HepG2 (cell line): Measurements from ENCODE around the gene PLD3. TPM values are rescaled to one million over a fixed set of nuclear protein-coding genes. Genes with fewer than 3 reads are reported as not detected.

Experiments used
- ATF7 ChIP-seq, 2 experiments: fragments of 450-650 bp in 1 of 2; sonication (generic) in 1 of 2; formaldehyde crosslinking in 1 of 2; IDR thresholded peaks; 2 replicates each; pipeline versions ENCODE4 v1.4.0 to v1.6.1; 2016 to 2020; ENCODE audit warnings: antibody characterized with exemption in 1 of 2, mild to moderate bottlenecking in 1 of 2, missing genetic modification reagents in 1 of 2
- CEBPG ChIP-seq: IDR thresholded peaks from 2 replicates; pipeline ENCODE4 v1.6.1; 2016
- DMAP1 ChIP-seq: IDR thresholded peaks from 2 replicates; pipeline ENCODE4 v1.6.1; 2016
- ESRRA ChIP-seq: sonication (generic); formaldehyde crosslinking; IDR thresholded peaks from 2 replicates; pipeline ENCODE4 v1.5.1; 2020; ENCODE audit warnings: mild to moderate bottlenecking, low read depth, missing genetic modification reagents
- GABPA ChIP-seq, 2 experiments: IDR thresholded peaks; 2 replicates each; pipeline ENCODE4 v1.6.1; 2011 to 2016; ENCODE audit warnings: low read depth in 2 of 2, low read length in 1 of 2, missing biosample characterization in 1 of 2, missing genetic modification characterization in 1 of 2
- GTF2F1 ChIP-seq: fragments of 150-350 bp; IDR thresholded peaks from 2 replicates; pipeline ENCODE4 v1.6.1; 2014; ENCODE audit warnings: low read length
- HNRNPLL ChIP-seq: fragments of 200-400 bp; formaldehyde crosslinking; IDR thresholded peaks from 2 replicates; pipeline ENCODE4 v1.6.1; 2017; ENCODE audit warnings: mild to moderate bottlenecking, low read depth, low read length; ENCODE audit not compliant: poor library complexity, severe bottlenecking
- JARID2 ChIP-seq: sonication (generic); formaldehyde crosslinking; IDR thresholded peaks from 2 replicates; pipeline ENCODE4 v1.8.1; 2023; ENCODE audit warnings: missing genetic modification reagents, inconsistent platforms; ENCODE audit not compliant: insufficient replicate concordance
- JDP2 ChIP-seq: sonication (generic); formaldehyde crosslinking; IDR thresholded peaks from 2 replicates; pipeline ENCODE4 v1.8.1; 2022; ENCODE audit warnings: missing genetic modification reagents, borderline replicate concordance
- NFKBIZ ChIP-seq: IDR thresholded peaks from 2 replicates; pipeline ENCODE4 v1.6.1; 2018; ENCODE audit warnings: missing genetic modification reagents, missing compliant biosample characterization
- SRF ChIP-seq: IDR thresholded peaks from 2 replicates; pipeline ENCODE4 v1.6.1; 2011; ENCODE audit warnings: mild to moderate bottlenecking, low read depth, low read length, moderate library complexity
- TAF15 ChIP-seq: fragments of 200-400 bp; formaldehyde crosslinking; IDR thresholded peaks from one replicate; pipeline ENCODE4 v1.6.1; 2018; ENCODE audit warnings: mild to moderate bottlenecking, low read depth, low read length; ENCODE audit not compliant: poor library complexity, severe bottlenecking
- ZBTB1 ChIP-seq: sonication (generic); formaldehyde crosslinking; IDR thresholded peaks from 2 replicates; pipeline ENCODE4 v1.4.0; 2020; ENCODE audit warnings: missing genetic modification reagents, borderline replicate concordance
- ZBTB7A ChIP-seq: sonication (generic); formaldehyde crosslinking; IDR thresholded peaks from 2 replicates; pipeline ENCODE4 v1.8.0; 2022; ENCODE audit warnings: mild to moderate bottlenecking, missing genetic modification reagents
- ZC3H13 ChIP-seq: sonication (generic); formaldehyde crosslinking; IDR thresholded peaks from 2 replicates; pipeline ENCODE4 v1.8.1; 2023; ENCODE audit warnings: mild to moderate bottlenecking, missing genetic modification reagents, moderate library complexity
- ZNF136 ChIP-seq: sonication (generic); formaldehyde crosslinking; IDR thresholded peaks from 2 replicates; pipeline ENCODE4 v1.8.1; 2022; ENCODE audit warnings: low read depth, mild to moderate bottlenecking, moderate library complexity, missing genetic modification reagents
- ZNF772 ChIP-seq: sonication (generic); formaldehyde crosslinking; IDR thresholded peaks from 2 replicates; pipeline ENCODE4 v1.5.0; 2020; ENCODE audit warnings: mild to moderate bottlenecking, missing genetic modification reagents
- ZNF850 ChIP-seq: sonication (generic); formaldehyde crosslinking; conservative IDR thresholded peaks from 2 replicates; pipeline ENCODE4 v1.9.0; 2021; ENCODE audit warnings: mild to moderate bottlenecking, missing genetic modification reagents
- polyA plus RNA-seq, 8 experiments: library from polyadenylated mRNA; depleted of rRNA in 3 of 8; stranded (reverse) in 7 of 8; unstranded in 1 of 8; fragments of >200 nt; fragmentation: Illumina TruSeq in 4 of 8; extraction: Trizol in 4 of 8; gene quantifications; 2 replicates each; pipeline versions ENCODE4 v1.2.1 to v1.2.3, GENCODE V29; 2011 to 2016; ENCODE audit warnings: low read depth in 4 of 8, missing spikeins in 1 of 8, mixed read lengths in 1 of 8; ENCODE audit not compliant: insufficient read depth in 1 of 8
- total RNA-seq, 5 experiments: library from RNA; depleted of rRNA; stranded (reverse); fragments of >200 nt; fragmentation: Illumina TruSeq; extraction: Trizol; gene quantifications; 2 replicates each; pipeline ENCODE4 v1.2.3, GENCODE V29; 2016; ENCODE audit warnings: low read depth in 1 of 5
- TF ChIP-seq, protein P1 (sequence below): IDR thresholded peaks from 2 replicates; pipeline ENCODE4 v1.6.1; 2016; ENCODE audit warnings: control low read depth
- TF ChIP-seq, protein P2 (sequence below): IDR thresholded peaks from 2 replicates; pipeline ENCODE4 v1.6.1; 2018; ENCODE audit warnings: missing genetic modification reagents, mild to moderate bottlenecking, missing compliant biosample characterization
- TF ChIP-seq, protein P3 (sequence below): sonication (generic); formaldehyde crosslinking; IDR thresholded peaks from 2 replicates; pipeline ENCODE4 v1.8.0; 2022; ENCODE audit warnings: missing genetic modification reagents, low read depth, mild to moderate bottlenecking, borderline replicate concordance
- TF ChIP-seq, protein P4 (sequence below): sonication (generic); formaldehyde crosslinking; IDR thresholded peaks from 2 replicates; pipeline ENCODE4 v1.4.0; 2020; ENCODE audit warnings: missing genetic modification reagents, low read depth, mild to moderate bottlenecking, borderline replicate concordance

The PLD3 gene
- total and polyA plus RNA-seq, 2 of the 13 experiments (the other 11 are each of a cell fraction or from before 2014, with no cell fraction given): 45.7 to 164 TPM

DNA sequence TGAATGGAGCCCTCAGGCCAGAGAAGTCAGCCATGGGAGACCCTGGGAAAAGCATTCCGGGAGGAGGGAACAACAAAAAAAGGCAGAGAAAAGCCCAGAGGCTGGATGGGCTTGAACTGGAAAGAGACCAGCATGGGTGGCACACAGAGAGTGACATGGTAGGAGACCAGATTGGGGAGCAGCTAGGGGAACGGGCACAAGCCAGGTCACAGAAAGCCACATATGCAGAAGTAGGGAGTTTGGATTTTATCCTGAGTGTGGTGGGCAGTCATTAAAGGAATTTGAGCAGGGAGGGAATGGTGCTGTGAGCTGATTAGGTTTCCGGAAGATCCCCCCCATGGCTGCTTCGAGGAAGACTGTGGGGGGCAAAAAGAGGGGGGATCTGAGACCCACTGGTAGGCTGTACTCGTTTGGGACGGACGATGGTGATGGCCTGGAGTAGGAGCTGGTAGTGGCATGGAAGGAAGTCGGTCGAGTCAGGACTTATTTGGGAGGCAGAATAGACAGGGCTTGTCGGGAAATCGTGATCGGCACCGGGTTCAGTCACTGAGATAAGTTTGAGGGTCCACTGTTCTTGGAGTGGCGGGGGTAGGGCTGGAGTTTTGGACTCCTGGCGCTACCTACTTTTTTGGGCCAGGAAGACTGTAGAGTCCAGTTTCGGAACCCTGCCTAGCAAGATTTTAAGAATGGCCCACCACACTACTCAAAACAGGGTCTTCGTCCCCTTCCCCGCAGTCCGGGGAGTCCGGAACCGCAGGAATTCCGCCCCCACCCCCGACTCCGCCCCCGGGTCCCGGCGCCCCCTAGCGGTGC, 76.3 kb downstream of the PLD3 start (continued):
- TF ChIP-seq, protein P1, sequence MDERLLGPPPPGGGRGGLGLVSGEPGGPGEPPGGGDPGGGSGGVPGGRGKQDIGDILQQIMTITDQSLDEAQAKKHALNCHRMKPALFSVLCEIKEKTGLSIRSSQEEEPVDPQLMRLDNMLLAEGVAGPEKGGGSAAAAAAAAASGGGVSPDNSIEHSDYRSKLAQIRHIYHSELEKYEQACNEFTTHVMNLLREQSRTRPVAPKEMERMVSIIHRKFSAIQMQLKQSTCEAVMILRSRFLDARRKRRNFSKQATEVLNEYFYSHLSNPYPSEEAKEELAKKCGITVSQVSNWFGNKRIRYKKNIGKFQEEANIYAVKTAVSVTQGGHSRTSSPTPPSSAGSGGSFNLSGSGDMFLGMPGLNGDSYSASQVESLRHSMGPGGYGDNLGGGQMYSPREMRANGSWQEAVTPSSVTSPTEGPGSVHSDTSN (CRISPR knock-in tag): no peak
- TF ChIP-seq ATF7 (IDR thresholded peaks at IDR 0.05) (no peak), ATF7 (CRISPR knock-in tag; IDR thresholded peaks at IDR 0.05) (no peak), ZNF136 (CRISPR knock-in tag) (no peak), CEBPG (CRISPR knock-in tag) (no peak), JARID2 (CRISPR knock-in tag) (no peak), NFKBIZ (CRISPR knock-in tag) (no peak), GABPA (IDR thresholded peaks at IDR 0.05; ENCODE audit: low read depth, low read length) (no peak), GABPA (CRISPR knock-in tag; IDR thresholded peaks at IDR 0.05; ENCODE audit: low read depth) (no peak), ESRRA (no peak), SRF (no peak), DMAP1 (CRISPR knock-in tag) (0 out of 2 replicates have a peak, but pooled peaks have one; percentile 10), JDP2 (no peak), ZNF850 (no peak), ZBTB7A (no peak), HNRNPLL (no peak), ZC3H13 (CRISPR knock-in tag) (no peak), TAF15 (no peak), GTF2F1 (no peak), ZBTB1 (no peak), ZNF772 (CRISPR knock-in tag) (no peak)
- TF ChIP-seq, protein P2, sequence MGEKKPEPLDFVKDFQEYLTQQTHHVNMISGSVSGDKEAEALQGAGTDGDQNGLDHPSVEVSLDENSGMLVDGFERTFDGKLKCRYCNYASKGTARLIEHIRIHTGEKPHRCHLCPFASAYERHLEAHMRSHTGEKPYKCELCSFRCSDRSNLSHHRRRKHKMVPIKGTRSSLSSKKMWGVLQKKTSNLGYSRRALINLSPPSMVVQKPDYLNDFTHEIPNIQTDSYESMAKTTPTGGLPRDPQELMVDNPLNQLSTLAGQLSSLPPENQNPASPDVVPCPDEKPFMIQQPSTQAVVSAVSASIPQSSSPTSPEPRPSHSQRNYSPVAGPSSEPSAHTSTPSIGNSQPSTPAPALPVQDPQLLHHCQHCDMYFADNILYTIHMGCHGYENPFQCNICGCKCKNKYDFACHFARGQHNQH: no peak
- TF ChIP-seq, protein P3, sequence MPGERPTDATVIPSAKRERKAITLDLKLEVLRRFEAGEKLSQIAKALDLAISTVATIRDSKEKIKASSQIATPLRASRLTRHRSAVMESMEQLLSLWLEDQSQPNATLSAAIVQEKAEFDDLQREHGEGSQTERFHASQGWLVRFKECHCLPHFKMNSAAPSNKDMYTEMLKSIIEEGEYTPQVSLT (CRISPR knock-in tag): no peak
- TF ChIP-seq, protein P4, sequence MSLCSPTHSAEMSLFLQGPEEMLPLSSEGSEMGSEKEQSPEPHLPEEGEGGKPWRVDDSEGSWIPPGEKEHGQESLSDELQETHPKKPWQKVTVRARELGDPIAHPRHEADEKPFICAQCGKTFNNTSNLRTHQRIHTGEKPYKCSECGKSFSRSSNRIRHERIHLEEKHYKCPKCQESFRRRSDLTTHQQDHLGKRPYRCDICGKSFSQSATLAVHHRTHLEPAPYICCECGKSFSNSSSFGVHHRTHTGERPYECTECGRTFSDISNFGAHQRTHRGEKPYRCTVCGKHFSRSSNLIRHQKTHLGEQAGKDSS (CRISPR knock-in tag): no peak
